HepG2 (cell line): ENCODE measurements around the gene LANCL3. TPM values are rescaled to one million over a fixed set of nuclear protein-coding genes. Genes with fewer than 3 reads are reported as not detected.

Source experiments
- ATAC-seq: fragments of 200-7000 bp; cut with Tn5 transposase; 3 replicates; pipeline ENCODE4 v1.9.1; 2020; ENCODE audit warnings: mild to moderate bottlenecking, moderate library complexity
- BruUV-seq: library from RNA; stranded (reverse); fragments of 400-500 nt; replicated peaks from 2 replicates; lab custom pipeline; 2021; lab: Mats Ljungman, UMichigan
- CTCF ChIA-PET: fragments of 300-600 bp; formaldehyde crosslinking; extraction: SDS; loops from one replicate; lab custom pipeline; 2021; ENCODE audit warnings: low total read pairs, inconsistent platforms, low intra/inter-chr PET ratio; lab: Yijun Ruan, JAX
- POLR2A ChIA-PET: fragments of 350-600 bp; sonication (Branson Sonifier 250); formaldehyde crosslinking; loops from one replicate; lab custom pipeline; 2020; ENCODE audit warnings: antibody characterized with exemption, inconsistent platforms; lab: Yijun Ruan, JAX
- DNase-seq: peaks from one replicate; pipeline ENCODE4 v3.0.0-alpha.2; 2015; ENCODE audit warnings: low spot score
- FAIRE-seq: peaks from 3 replicates; lab custom pipeline; 2011; peaks lifted over from hg19 to GRCh38; lab: Jason Lieb, UNC
- H2AFZ ChIP-seq: one replicate; pipeline ENCODE4 v1.6.1; 2011; ENCODE audit warnings: low read length, inconsistent platforms
- H3K27ac ChIP-seq: fragments of 300-600 bp; 3 replicates; pipeline ENCODE4 v1.8.0; 2011; ENCODE audit warnings: mixed run types, mild to moderate bottlenecking, mixed read lengths, low read length, inconsistent platforms; ENCODE audit not compliant: insufficient read depth; ENCODE audit errors: extremely low read length
- H3K27me3 ChIP-seq, 2 experiments: fragments of 200-600 bp in 1 of 2; 2 replicates in 1 of 2; 3 replicates in 1 of 2; pipeline versions ENCODE4 v1.6.0 to v1.8.0; 2011; ENCODE audit warnings: low read length in 2 of 2, mild to moderate bottlenecking in 2 of 2, moderate library complexity in 2 of 2, inconsistent platforms in 1 of 2; ENCODE audit not compliant: insufficient read depth in 2 of 2, control insufficient read depth in 1 of 2
- H3K36me3 ChIP-seq, 2 experiments: fragments of 200-600 bp in 1 of 2; replicated peaks in 1 of 2; 2 replicates in 1 of 2; 3 replicates in 1 of 2; pipeline versions ENCODE4 v1.5.1 to v1.8.0; 2011; ENCODE audit warnings: low read length in 2 of 2, inconsistent platforms in 1 of 2; ENCODE audit not compliant: insufficient read depth in 2 of 2, control insufficient read depth in 1 of 2
- H3K4me1 ChIP-seq: 2 replicates; pipeline ENCODE4 v1.5.1; 2012; ENCODE audit warnings: low read length, inconsistent platforms; ENCODE audit not compliant: insufficient read depth
- H3K4me2 ChIP-seq: 2 replicates; pipeline ENCODE4 v1.6.0; 2011; ENCODE audit warnings: low read depth, low read length, inconsistent platforms
- H3K4me3 ChIP-seq, 3 experiments: fragments of 200-600 bp in 1 of 3; sonication (generic), shearing (Covaris generic) in 1 of 3; replicated peaks in 1 of 3; 2 replicates each; pipeline ENCODE4 v1.5.1; 2011 to 2016; ENCODE audit warnings: low read length in 3 of 3, inconsistent platforms in 2 of 3, low read depth in 2 of 3, mild to moderate bottlenecking in 2 of 3, control low read depth in 1 of 3, mixed read lengths in 1 of 3; ENCODE audit not compliant: insufficient read depth in 1 of 3
- H3K79me2 ChIP-seq: one replicate; pipeline ENCODE4 v1.6.1; 2011; ENCODE audit warnings: low read length, inconsistent platforms; ENCODE audit not compliant: insufficient read depth
- H3K9ac ChIP-seq: 2 replicates; pipeline ENCODE4 v1.6.0; 2011; ENCODE audit warnings: mild to moderate bottlenecking, low read depth, low read length, inconsistent platforms; ENCODE audit not compliant: insufficient read depth
- H3K9me3 ChIP-seq: 2 replicates; pipeline ENCODE4 v1.5.1; 2012; ENCODE audit warnings: mild to moderate bottlenecking, low read length
- H4K20me1 ChIP-seq: 2 replicates; pipeline ENCODE4 v1.6.0; 2011; ENCODE audit warnings: inconsistent platforms, mild to moderate bottlenecking, low read length, moderate library complexity; ENCODE audit not compliant: insufficient read depth
- BCL6 ChIP-seq: IDR thresholded peaks from 2 replicates; pipeline ENCODE4 v1.6.1; 2016; ENCODE audit warnings: missing genetic modification reagents, missing compliant biosample characterization
- CHD4 ChIP-seq: fragments of 200-600 bp; sonication (generic); IDR thresholded peaks from 2 replicates; pipeline ENCODE4 v1.7.0; 2017; ENCODE audit warnings: mild to moderate bottlenecking, low read length, borderline replicate concordance
- HHEX ChIP-seq: IDR thresholded peaks from 2 replicates; pipeline ENCODE4 v1.6.1; 2016; ENCODE audit warnings: control low read depth
- NCOA1 ChIP-seq: sonication (generic); formaldehyde crosslinking; IDR thresholded peaks from 2 replicates; pipeline ENCODE4 v1.9.0; 2021; ENCODE audit warnings: missing genetic modification reagents
- SOX13 ChIP-seq, 3 experiments: fragments of 450-650 bp in 1 of 3; sonication (generic) in 1 of 3; formaldehyde crosslinking in 1 of 3; IDR thresholded peaks in 2 of 3; conservative IDR thresholded peaks in 1 of 3; 2 replicates each; pipeline versions ENCODE4 v1.5.0 to v1.6.1; 2016 to 2020; ENCODE audit warnings: antibody characterized with exemption in 1 of 3, mild to moderate bottlenecking in 1 of 3, missing compliant biosample characterization in 1 of 3, missing genetic modification reagents in 1 of 3, moderate library complexity in 1 of 3
- SP5 ChIP-seq: IDR thresholded peaks from 2 replicates; pipeline ENCODE4 v1.6.1; 2016; ENCODE audit warnings: low read depth, borderline replicate concordance
- TGIF2 ChIP-seq: IDR thresholded peaks from 2 replicates; pipeline ENCODE4 v1.6.1; 2016; ENCODE audit warnings: control low read depth, missing compliant biosample characterization
- ZMYM3 ChIP-seq: sonication (generic); formaldehyde crosslinking; IDR thresholded peaks from 2 replicates; pipeline ENCODE4 v1.5.1; 2020; ENCODE audit warnings: mild to moderate bottlenecking, missing genetic modification reagents
- ZNF138 ChIP-seq: sonication (generic); formaldehyde crosslinking; IDR thresholded peaks from 2 replicates; pipeline ENCODE4 v1.5.0; 2020; ENCODE audit warnings: mild to moderate bottlenecking, low read depth, missing genetic modification reagents
- ZNF224 ChIP-seq: sonication (generic); formaldehyde crosslinking; IDR thresholded peaks from 2 replicates; pipeline ENCODE4 v1.5.0; 2020; ENCODE audit warnings: mild to moderate bottlenecking, missing genetic modification reagents
- ZNF253 ChIP-seq: sonication (generic); formaldehyde crosslinking; IDR thresholded peaks from 2 replicates; pipeline ENCODE4 v1.8.0; 2022; ENCODE audit warnings: mild to moderate bottlenecking, missing genetic modification reagents, borderline replicate concordance
- ZNF792 ChIP-seq: IDR thresholded peaks from 2 replicates; pipeline ENCODE4 v1.6.1; 2016
- ZSCAN12 ChIP-seq: sonication (generic); formaldehyde crosslinking; IDR thresholded peaks from 2 replicates; pipeline ENCODE4 v1.9.0; 2021; ENCODE audit warnings: mild to moderate bottlenecking, missing genetic modification reagents
- WGBS: methylation state at CpG from one replicate; pipeline ENCODE4 v1.1.6; 2017; ENCODE audit warnings: low lambda C conversion rate; 5-methylcytosine and 5-hydroxymethylcytosine counted together
- in situ Hi-C: cut with HindIII; loops from 2 replicates; pipeline ENCODE4 v1.10.0; 2017; ENCODE audit warnings: low pct_unique_long_range_greater_than_20kb; ENCODE audit not compliant: extremely low pct_ligation_motif_present
- intact Hi-C: fragments of 100-400 bp; cut with micrococcal nuclease; formaldehyde crosslinking; loops from one replicate; pipeline ENCODE4 v1.10.0; 2022; ENCODE audit not compliant: unreplicated experiment
- polyA plus RNA-seq, 8 experiments: library from polyadenylated mRNA; depleted of rRNA in 3 of 8; stranded (reverse) in 7 of 8; unstranded in 1 of 8; fragments of >200 nt; fragmentation: Illumina TruSeq in 4 of 8; extraction: Trizol in 4 of 8; gene quantifications; 2 replicates each; pipeline versions ENCODE4 v1.2.1 to v1.2.3, GENCODE V29; 2011 to 2016; ENCODE audit warnings: low read depth in 4 of 8, missing spikeins in 1 of 8, mixed read lengths in 1 of 8; ENCODE audit not compliant: insufficient read depth in 1 of 8
- total RNA-seq, 5 experiments: library from RNA; depleted of rRNA; stranded (reverse); fragments of >200 nt; fragmentation: Illumina TruSeq; extraction: Trizol; gene quantifications; 2 replicates each; pipeline ENCODE4 v1.2.3, GENCODE V29; 2016; ENCODE audit warnings: low read depth in 1 of 5
- TF ChIP-seq, protein P1 (sequence below): IDR thresholded peaks from 2 replicates; pipeline ENCODE4 v1.6.1; 2016
- TF ChIP-seq, protein P2 (sequence below): IDR thresholded peaks from 2 replicates; pipeline ENCODE4 v1.6.1; 2012; ENCODE audit warnings: low read depth, low read length, improper control_type of control experiment
- TF ChIP-seq, protein P3 (sequence below): sonication (generic); formaldehyde crosslinking; IDR thresholded peaks from 2 replicates; pipeline ENCODE4 v1.8.1; 2022; ENCODE audit warnings: mild to moderate bottlenecking, missing genetic modification reagents
- TF ChIP-seq, protein P4 (sequence below): sonication (generic); formaldehyde crosslinking; IDR thresholded peaks from 2 replicates; pipeline ENCODE4 v1.4.0; 2020; ENCODE audit warnings: missing genetic modification reagents

Gene LANCL3
- total and polyA plus RNA-seq, 2 of the 13 experiments (the other 11 are each of a cell fraction or from before 2014, with no cell fraction given), result not detected

DNA sequence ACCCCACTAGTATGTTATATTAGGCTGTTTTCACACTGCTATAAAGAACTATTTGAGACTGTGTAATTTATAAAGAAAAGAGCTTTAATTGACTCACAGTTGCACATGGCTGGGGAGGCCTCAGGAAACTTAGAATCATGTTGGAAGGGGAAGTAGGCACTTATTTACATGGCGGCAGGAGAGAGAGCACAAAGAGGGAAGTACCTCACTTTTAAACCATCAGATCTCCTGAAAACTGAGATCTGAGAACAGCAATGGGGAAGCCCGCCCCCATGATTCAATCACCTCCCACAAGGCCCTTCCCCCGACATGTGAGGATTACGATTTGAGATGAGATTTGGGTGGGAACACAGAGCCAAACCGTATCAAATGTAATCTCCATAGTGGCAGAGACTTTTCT lies 68.7 kb downstream of the LANCL3 start:
- FAIRE-seq, result no peak
- Histone ChIP-seq H3K4me3 (no peak overlapping the region), H3K79me2 (no peaks in the 10 kb centered on the region), H3K27ac (no peak overlapping the region), H3K9ac (no peak overlapping the region), H3K27me3 (no peaks in the 10 kb centered on the region), H4K20me1 (no peaks in the 10 kb centered on the region), H3K36me3 (no peaks in the 10 kb centered on the region), H3K4me2 (no peak overlapping the region), H2AFZ (no peak overlapping the region), H3K9me3 (no peaks in the 10 kb centered on the region)
- in situ Hi-C loops (no loop called here), intact Hi-C loops (no loop called here)
- no TSS peak for BruUV-seq
- CTCF ChIA-PET, result no interaction called here
- no peak for TF ChIP-seq SP5 (CRISPR knock-in tag)
- TF ChIP-seq NCOA1, result no peak
- TF ChIP-seq ZNF224 (CRISPR knock-in tag), result no peak
- TF ChIP-seq, protein P1, sequence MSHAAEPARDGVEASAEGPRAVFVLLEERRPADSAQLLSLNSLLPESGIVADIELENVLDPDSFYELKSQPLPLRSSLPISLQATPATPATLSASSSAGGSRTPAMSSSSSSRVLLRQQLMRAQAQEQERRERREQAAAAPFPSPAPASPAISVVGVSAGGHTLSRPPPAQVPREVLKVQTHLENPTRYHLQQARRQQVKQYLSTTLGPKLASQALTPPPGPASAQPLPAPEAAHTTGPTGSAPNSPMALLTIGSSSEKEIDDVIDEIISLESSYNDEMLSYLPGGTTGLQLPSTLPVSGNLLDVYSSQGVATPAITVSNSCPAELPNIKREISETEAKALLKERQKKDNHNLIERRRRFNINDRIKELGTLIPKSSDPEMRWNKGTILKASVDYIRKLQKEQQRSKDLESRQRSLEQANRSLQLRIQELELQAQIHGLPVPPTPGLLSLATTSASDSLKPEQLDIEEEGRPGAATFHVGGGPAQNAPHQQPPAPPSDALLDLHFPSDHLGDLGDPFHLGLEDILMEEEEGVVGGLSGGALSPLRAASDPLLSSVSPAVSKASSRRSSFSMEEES, result no peak
- no peak for TF ChIP-seq ZMYM3
- TF ChIP-seq, protein P2, sequence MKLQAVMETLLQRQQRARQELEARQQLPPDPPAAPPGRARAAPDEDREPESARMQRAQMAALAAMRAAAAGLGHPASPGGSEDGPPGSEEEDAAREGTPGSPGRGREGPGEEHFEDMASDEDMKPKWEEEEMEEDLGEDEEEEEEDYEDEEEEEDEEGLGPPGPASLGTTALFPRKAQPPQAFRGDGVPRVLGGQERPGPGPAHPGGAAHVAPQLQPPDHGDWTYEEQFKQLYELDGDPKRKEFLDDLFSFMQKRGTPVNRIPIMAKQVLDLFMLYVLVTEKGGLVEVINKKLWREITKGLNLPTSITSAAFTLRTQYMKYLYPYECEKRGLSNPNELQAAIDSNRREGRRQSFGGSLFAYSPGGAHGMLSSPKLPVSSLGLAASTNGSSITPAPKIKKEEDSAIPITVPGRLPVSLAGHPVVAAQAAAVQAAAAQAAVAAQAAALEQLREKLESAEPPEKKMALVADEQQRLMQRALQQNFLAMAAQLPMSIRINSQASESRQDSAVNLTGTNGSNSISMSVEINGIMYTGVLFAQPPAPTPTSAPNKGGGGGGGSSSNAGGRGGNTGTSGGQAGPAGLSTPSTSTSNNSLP, result no peak
- no peak for TF ChIP-seq ZNF792 (CRISPR knock-in tag)
- no peak for TF ChIP-seq HHEX (CRISPR knock-in tag)
- TF ChIP-seq, protein P3, sequence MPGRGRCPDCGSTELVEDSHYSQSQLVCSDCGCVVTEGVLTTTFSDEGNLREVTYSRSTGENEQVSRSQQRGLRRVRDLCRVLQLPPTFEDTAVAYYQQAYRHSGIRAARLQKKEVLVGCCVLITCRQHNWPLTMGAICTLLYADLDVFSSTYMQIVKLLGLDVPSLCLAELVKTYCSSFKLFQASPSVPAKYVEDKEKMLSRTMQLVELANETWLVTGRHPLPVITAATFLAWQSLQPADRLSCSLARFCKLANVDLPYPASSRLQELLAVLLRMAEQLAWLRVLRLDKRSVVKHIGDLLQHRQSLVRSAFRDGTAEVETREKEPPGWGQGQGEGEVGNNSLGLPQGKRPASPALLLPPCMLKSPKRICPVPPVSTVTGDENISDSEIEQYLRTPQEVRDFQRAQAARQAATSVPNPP (CRISPR knock-in tag), result no peak
- no peak for TF ChIP-seq ZSCAN12
- TF ChIP-seq, protein P4, sequence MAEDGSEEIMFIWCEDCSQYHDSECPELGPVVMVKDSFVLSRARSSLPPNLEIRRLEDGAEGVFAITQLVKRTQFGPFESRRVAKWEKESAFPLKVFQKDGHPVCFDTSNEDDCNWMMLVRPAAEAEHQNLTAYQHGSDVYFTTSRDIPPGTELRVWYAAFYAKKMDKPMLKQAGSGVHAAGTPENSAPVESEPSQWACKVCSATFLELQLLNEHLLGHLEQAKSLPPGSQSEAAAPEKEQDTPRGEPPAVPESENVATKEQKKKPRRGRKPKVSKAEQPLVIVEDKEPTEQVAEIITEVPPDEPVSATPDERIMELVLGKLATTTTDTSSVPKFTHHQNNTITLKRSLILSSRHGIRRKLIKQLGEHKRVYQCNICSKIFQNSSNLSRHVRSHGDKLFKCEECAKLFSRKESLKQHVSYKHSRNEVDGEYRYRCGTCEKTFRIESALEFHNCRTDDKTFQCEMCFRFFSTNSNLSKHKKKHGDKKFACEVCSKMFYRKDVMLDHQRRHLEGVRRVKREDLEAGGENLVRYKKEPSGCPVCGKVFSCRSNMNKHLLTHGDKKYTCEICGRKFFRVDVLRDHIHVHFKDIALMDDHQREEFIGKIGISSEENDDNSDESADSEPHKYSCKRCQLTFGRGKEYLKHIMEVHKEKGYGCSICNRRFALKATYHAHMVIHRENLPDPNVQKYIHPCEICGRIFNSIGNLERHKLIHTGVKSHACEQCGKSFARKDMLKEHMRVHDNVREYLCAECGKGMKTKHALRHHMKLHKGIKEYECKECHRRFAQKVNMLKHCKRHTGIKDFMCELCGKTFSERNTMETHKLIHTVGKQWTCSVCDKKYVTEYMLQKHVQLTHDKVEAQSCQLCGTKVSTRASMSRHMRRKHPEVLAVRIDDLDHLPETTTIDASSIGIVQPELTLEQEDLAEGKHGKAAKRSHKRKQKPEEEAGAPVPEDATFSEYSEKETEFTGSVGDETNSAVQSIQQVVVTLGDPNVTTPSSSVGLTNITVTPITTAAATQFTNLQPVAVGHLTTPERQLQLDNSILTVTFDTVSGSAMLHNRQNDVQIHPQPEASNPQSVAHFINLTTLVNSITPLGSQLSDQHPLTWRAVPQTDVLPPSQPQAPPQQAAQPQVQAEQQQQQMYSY (CRISPR knock-in tag), result no peak
- TF ChIP-seq SOX13 (IDR thresholded peaks at IDR 0.05), result no peak
- no peak for TF ChIP-seq SOX13 (CRISPR knock-in tag; conservative IDR thresholded peaks at IDR 0.05 in 1 of 2, IDR thresholded peaks at IDR 0.05 in 1 of 2)
- no peak for TF ChIP-seq ZNF138
- no peak for TF ChIP-seq BCL6
- no peak for TF ChIP-seq CHD4
- TF ChIP-seq ZNF253 (CRISPR knock-in tag), result no peak
- no peak for TF ChIP-seq TGIF2
- TF ChIP-seq, all 625 proteins: peak for 0
- DNase-seq (no peak), ATAC-seq (no peak)
- no peaks in the 10 kb centered on the region for H3K4me1 ChIP-seq
- WGBS, result 0% methylated on average over 2 of the region's 5 CpGs
- POLR2A ChIA-PET, result no interaction called here
